K562 (cell line): ENCODE results near the gene SLC39A9. TPM values are rescaled to one million over a fixed set of nuclear protein-coding genes. Genes with fewer than 3 reads are reported as not detected.

Experiments used
- ATAC-seq: fragments of 200-7000 bp; cut with Tn5 transposase; 3 replicates; pipeline ENCODE4 v1.9.1; 2020; ENCODE audit warnings: moderate library complexity
- BruUV-seq: library from RNA; stranded (reverse); fragments of 400-500 nt; replicated peaks from 2 replicates; lab custom pipeline; 2021; lab: Mats Ljungman, UMichigan
- CTCF ChIA-PET: fragments of 300-600 bp; formaldehyde crosslinking; extraction: SDS; loops from one replicate; lab custom pipeline; 2021; ENCODE audit warnings: low intra/inter-chr PET ratio; lab: Yijun Ruan, JAX
- POLR2A ChIA-PET: fragments of 300-600, 350-650 bp; sonication (Branson Sonifier 250); formaldehyde crosslinking; extraction: SDS; loops from one replicate; lab custom pipeline; 2021; ENCODE audit warnings: antibody characterized with exemption, inconsistent platforms; lab: Yijun Ruan, JAX
- DNase-seq, 4 experiments: peaks; one replicate each; pipeline versions ENCODE4 v3.0.0 to v3.0.0-alpha.2; 2011 to 2018; ENCODE audit warnings: low spot score in 3 of 4, mixed read lengths in 3 of 4; ENCODE audit errors: extremely low read depth in 1 of 4
- FAIRE-seq: peaks from 2 replicates; lab custom pipeline; 2011; peaks lifted over from hg19 to GRCh38; lab: Jason Lieb, UNC
- H2AFZ ChIP-seq: 2 replicates; pipeline ENCODE4 v1.6.0; 2011; ENCODE audit warnings: low read depth, low read length, control low read depth, inconsistent platforms
- H3K27ac ChIP-seq: fragments of 200-600 bp; 3 replicates; pipeline ENCODE4 v1.8.0; 2011; ENCODE audit warnings: low read depth, mild to moderate bottlenecking, control low read depth, inconsistent platforms, low read length, moderate library complexity, mixed read lengths; ENCODE audit errors: extremely low read depth
- H3K27me3 ChIP-seq, 2 experiments: fragments of 300-600 bp in 1 of 2; 2 replicates in 1 of 2; 3 replicates in 1 of 2; pipeline versions ENCODE4 v1.6.0 to v1.8.0; 2011; ENCODE audit warnings: inconsistent platforms in 2 of 2, low read length in 2 of 2, mild to moderate bottlenecking in 1 of 2, mixed read lengths in 1 of 2, moderate library complexity in 1 of 2; ENCODE audit not compliant: control insufficient read depth in 2 of 2, insufficient read depth in 2 of 2
- H3K36me3 ChIP-seq: fragments of 300-600 bp; 3 replicates; pipeline ENCODE4 v1.8.0; 2011; ENCODE audit warnings: mild to moderate bottlenecking, low read length, inconsistent platforms; ENCODE audit not compliant: control insufficient read depth, insufficient read depth
- H3K4me1 ChIP-seq, 2 experiments: fragments of 200-600 bp in 1 of 2; replicated peaks in 1 of 2; 2 replicates in 1 of 2; 3 replicates in 1 of 2; pipeline versions ENCODE4 v1.5.1 to v1.8.0; 2011; ENCODE audit warnings: inconsistent platforms in 2 of 2, low read length in 2 of 2, mild to moderate bottlenecking in 1 of 2, mixed read lengths in 1 of 2, moderate library complexity in 1 of 2; ENCODE audit not compliant: control insufficient read depth in 2 of 2, insufficient read depth in 2 of 2
- H3K4me2 ChIP-seq: 2 replicates; pipeline ENCODE4 v1.6.1; 2011; ENCODE audit warnings: low read length, control low read depth, inconsistent platforms, mixed read lengths; ENCODE audit not compliant: insufficient read depth
- H3K4me3 ChIP-seq: fragments of 200-600 bp; sonication (generic), shearing (Covaris generic); 2 replicates; pipeline ENCODE4 v1.5.1; 2016; ENCODE audit warnings: control low read depth, inconsistent platforms
- H3K79me2 ChIP-seq: fragments of 200-600 bp; 3 replicates; pipeline ENCODE4 v1.8.0; 2011; ENCODE audit warnings: low read length, inconsistent platforms; ENCODE audit not compliant: control insufficient read depth, insufficient read depth
- H3K9ac ChIP-seq, 2 experiments: 2 replicates each; pipeline versions ENCODE4 v1.6.0 to v1.6.1; 2011; ENCODE audit warnings: low read depth in 2 of 2, low read length in 2 of 2, control low read depth in 1 of 2, inconsistent platforms in 1 of 2, mild to moderate bottlenecking in 1 of 2, mixed read lengths in 1 of 2; ENCODE audit not compliant: insufficient read depth in 1 of 2
- H3K9me1 ChIP-seq: one replicate; pipeline ENCODE4 v1.6.0; 2011; ENCODE audit warnings: inconsistent platforms, mild to moderate bottlenecking, low read length, moderate library complexity; ENCODE audit not compliant: control insufficient read depth, insufficient read depth
- H3K9me3 ChIP-seq: replicated peaks from 2 replicates; pipeline ENCODE4 v1.5.1; 2011; ENCODE audit warnings: low read depth, low read length, inconsistent platforms; ENCODE audit not compliant: control insufficient read depth, insufficient read depth
- H4K20me1 ChIP-seq: replicated peaks from 2 replicates; pipeline ENCODE4 v1.6.1; 2011; ENCODE audit warnings: low read length, inconsistent platforms, mixed read lengths; ENCODE audit not compliant: control insufficient read depth, insufficient read depth
- DIDO1 ChIP-seq: fragments of 450-650 bp; IDR thresholded peaks from 2 replicates; pipeline ENCODE4 v1.6.1; 2016; ENCODE audit warnings: low read depth, missing biosample characterization, missing genetic modification characterization
- NCOA6 ChIP-seq: fragments of 450-650 bp; IDR thresholded peaks from 2 replicates; pipeline ENCODE4 v1.6.1; 2017; ENCODE audit warnings: mild to moderate bottlenecking
- SMARCA4 ChIP-seq: fragments of 450-650 bp; IDR thresholded peaks from 2 replicates; pipeline ENCODE4 v1.6.1; 2016
- SMARCC2 ChIP-seq: fragments of 450-650 bp; IDR thresholded peaks from 2 replicates; pipeline ENCODE4 v1.6.1; 2017; ENCODE audit warnings: antibody characterized with exemption, moderate library complexity, mild to moderate bottlenecking, low read depth
- SMC3 ChIP-seq: conservative IDR thresholded peaks from 2 replicates; pipeline ENCODE4 v1.6.1; 2011; ENCODE audit warnings: low read depth, low read length, improper control_type of control experiment; ENCODE audit not compliant: insufficient read depth
- WGBS: fragments of 100-300 bp; shearing (Covaris generic); methylation state at CpG from one replicate; pipeline ENCODE4 v1.1.6; 2016; ENCODE audit warnings: low coverage, mixed read lengths; ENCODE audit not compliant: insufficient coverage; ENCODE audit errors: missing lambda C conversion rate; 5-methylcytosine and 5-hydroxymethylcytosine counted together
- in situ Hi-C: fragments of 300-500 bp; cut with MboI; formaldehyde crosslinking; loops from 4 replicates; pipeline ENCODE4 v1.15.0; 2018; ENCODE audit warnings: inconsistent platforms, mixed read lengths
- intact Hi-C: fragments of 100-400 bp; cut with micrococcal nuclease; formaldehyde crosslinking; loops from 2 replicates; pipeline ENCODE4 v1.14.2; 2022
- polyA plus RNA-seq, 8 experiments: library from polyadenylated mRNA; depleted of rRNA in 4 of 8; stranded (reverse) in 5 of 8; unstranded in 3 of 8; fragments of >200 nt; fragmentation: Nextera tagmentation in 2 of 8; fragmentation: Illumina TruSeq in 1 of 8; extraction: Ambion mirVana in 2 of 8; extraction: Trizol in 1 of 8; gene quantifications; 2 replicates each; pipeline versions ENCODE4 v1.2.1 to v1.2.3, GENCODE V29; 2011 to 2014; ENCODE audit warnings: inconsistent platforms in 1 of 8, missing spikeins in 1 of 8
- total RNA-seq, 7 experiments: library from RNA; depleted of rRNA in 6 of 7; stranded (reverse); fragments of >200 nt in 6 of 7; fragmentation: Illumina TruSeq in 2 of 7; extraction: Trizol in 2 of 7; gene quantifications; 2 replicates each; pipeline versions ENCODE4 v1.2.1 to v1.2.3, GENCODE V29; 2011 to 2021; ENCODE audit warnings: low replicate concordance in 1 of 7
- TF ChIP-seq, protein P1 (sequence below): fragments of 450-650 bp; IDR thresholded peaks from 2 replicates; pipeline ENCODE4 v1.6.1; 2016; ENCODE audit warnings: borderline replicate concordance

SLC39A9 gene
- total and polyA plus RNA-seq, 9 of the 15 experiments (the other 6 are each of a cell fraction or from before 2014, with no cell fraction given) = 18.4 to 66.0 (median 32.5) TPM

DNA sequence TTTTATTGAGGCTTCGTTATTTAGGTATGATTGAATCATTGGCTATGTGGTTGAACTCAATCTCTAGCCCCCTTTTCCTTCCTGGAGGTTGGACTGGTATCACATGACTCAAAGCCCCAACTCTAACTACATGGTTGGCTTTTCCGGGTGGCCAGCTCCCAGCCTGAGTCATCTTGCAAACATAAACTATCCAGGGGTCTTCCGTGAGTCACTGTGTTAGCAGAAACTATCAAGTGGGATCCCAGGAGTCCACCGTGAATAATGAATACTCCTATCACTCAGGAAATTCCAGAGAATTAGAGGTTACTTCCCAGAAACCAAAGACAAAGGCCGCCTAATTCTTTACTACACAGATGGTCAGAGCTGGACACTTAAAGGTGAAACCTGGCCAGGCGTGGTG, 66.3 kb downstream of the SLC39A9 start:
- CTCF ChIA-PET = no interaction called here
- no peak for FAIRE-seq
- Histone ChIP-seq H3K9me1 (no peaks in the 10 kb centered on the region), H3K4me2 (no peak overlapping the region), H4K20me1 (no peaks in the 10 kb centered on the region), H3K79me2 (no peaks in the 10 kb centered on the region), H3K9me3 (no peaks in the 10 kb centered on the region), H3K27ac (no peak overlapping the region), H3K36me3 (peaks cover 8% of the 10 kb centered on the region; the same call in 1 of the 3 replicates), H3K4me1 (no peaks in the 10 kb centered on the region), H3K4me3 (no peak overlapping the region), H3K27me3 (no peaks in the 10 kb centered on the region), H3K9ac (no peak overlapping the region), H2AFZ (no peak overlapping the region)
- POLR2A ChIA-PET = interaction anchor here (0.9 kb wide), 1 partner anchor 21 kb away, joined by 3 read pairs; no protein-coding TSS in a partner anchor
- in situ Hi-C loops = loop anchor here (25.0 kb wide), 2 partner anchors 203 to 603 kb away; partner anchors contain the start of gene GALNT16
- DNase-seq = no peak
- ATAC-seq = no peak
- no peak for TF ChIP-seq DIDO1 (tag)
- no peak for TF ChIP-seq NCOA6
- TF ChIP-seq SMARCC2 = no peak
- TF ChIP-seq SMARCA4 = no peak
- TF ChIP-seq, protein P1, sequence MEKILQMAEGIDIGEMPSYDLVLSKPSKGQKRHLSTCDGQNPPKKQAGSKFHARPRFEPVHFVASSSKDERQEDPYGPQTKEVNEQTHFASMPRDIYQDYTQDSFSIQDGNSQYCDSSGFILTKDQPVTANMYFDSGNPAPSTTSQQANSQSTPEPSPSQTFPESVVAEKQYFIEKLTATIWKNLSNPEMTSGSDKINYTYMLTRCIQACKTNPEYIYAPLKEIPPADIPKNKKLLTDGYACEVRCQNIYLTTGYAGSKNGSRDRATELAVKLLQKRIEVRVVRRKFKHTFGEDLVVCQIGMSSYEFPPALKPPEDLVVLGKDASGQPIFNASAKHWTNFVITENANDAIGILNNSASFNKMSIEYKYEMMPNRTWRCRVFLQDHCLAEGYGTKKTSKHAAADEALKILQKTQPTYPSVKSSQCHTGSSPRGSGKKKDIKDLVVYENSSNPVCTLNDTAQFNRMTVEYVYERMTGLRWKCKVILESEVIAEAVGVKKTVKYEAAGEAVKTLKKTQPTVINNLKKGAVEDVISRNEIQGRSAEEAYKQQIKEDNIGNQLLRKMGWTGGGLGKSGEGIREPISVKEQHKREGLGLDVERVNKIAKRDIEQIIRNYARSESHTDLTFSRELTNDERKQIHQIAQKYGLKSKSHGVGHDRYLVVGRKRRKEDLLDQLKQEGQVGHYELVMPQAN = no peak
- TF ChIP-seq SMC3 = no peak
- WGBS = 41% methylated on average over 6 of the region's 6 CpGs
- intact Hi-C loops = loop anchor here (5.0 to 10.0 kb wide), 3 partner anchors 68 to 600 kb away; partner anchors contain the start of genes ERH and SLC39A9
- BruUV-seq = no TSS peak
